GM12878 (cell line): ENCODE results near the gene PHF2. TPM values are rescaled to one million over a fixed set of nuclear protein-coding genes. Genes with fewer than 3 reads are reported as not detected.

Experiments used
- ATAC-seq: fragments of 200-7000 bp; cut with Tn5 transposase; 3 replicates; pipeline ENCODE4 v1.9.1; 2020; ENCODE audit warnings: mild to moderate bottlenecking, moderate library complexity
- BruUV-seq: library from RNA; stranded (reverse); fragments of 400-500 nt; replicated peaks from 2 replicates; lab custom pipeline; 2021; lab: Mats Ljungman, UMichigan
- CTCF ChIA-PET: fragments of 300-600 bp; sonication (Branson Sonifier 250); formaldehyde crosslinking; extraction: SDS; loops from one replicate; lab custom pipeline; 2021; ENCODE audit warnings: inconsistent platforms; lab: Yijun Ruan, JAX
- POLR2A ChIA-PET: fragments of 350-600 bp; formaldehyde crosslinking; extraction: SDS; loops from one replicate; lab custom pipeline; 2021; ENCODE audit warnings: inconsistent platforms; lab: Charles Lee
- RAD21 ChIA-PET: fragments of 300-600 bp; sonication (Branson Sonifier 250); formaldehyde crosslinking; loops from one replicate; lab custom pipeline; 2023; ENCODE audit warnings: antibody characterized with exemption; ENCODE audit not compliant: unreplicated experiment; lab: Charles Lee
- SMC1A ChIA-PET: fragments of 300-600 bp; sonication (Branson Sonifier 250); formaldehyde crosslinking; loops from one replicate; lab custom pipeline; 2023; ENCODE audit not compliant: unreplicated experiment, uncharacterized antibody; lab: Charles Lee
- DNase-seq: peaks from one replicate; pipeline ENCODE4 v3.0.0-alpha.2; 2011; ENCODE audit warnings: low read depth, low spot score
- FAIRE-seq: peaks from 3 replicates; lab custom pipeline; 2011; peaks lifted over from hg19 to GRCh38; lab: Jason Lieb, UNC
- H2AFZ ChIP-seq: 2 replicates; pipeline ENCODE4 v1.6.0; 2011; ENCODE audit warnings: low read depth, low read length, control low read depth; ENCODE audit not compliant: control insufficient read depth
- H3K27ac ChIP-seq: 2 replicates; pipeline ENCODE4 v1.5.1; 2011; ENCODE audit warnings: control low read depth; ENCODE audit not compliant: control insufficient read depth, insufficient read depth
- H3K27me3 ChIP-seq, 2 experiments: replicated peaks in 1 of 2; 2 replicates each; pipeline versions ENCODE4 v1.6.0 to v1.6.1; 2011; ENCODE audit warnings: low read length in 1 of 2; ENCODE audit not compliant: control insufficient read depth in 2 of 2, insufficient read depth in 2 of 2
- H3K36me3 ChIP-seq, 2 experiments: 2 replicates each; pipeline ENCODE4 v1.5.1; 2011; ENCODE audit warnings: low read length in 1 of 2; ENCODE audit not compliant: control insufficient read depth in 2 of 2, insufficient read depth in 2 of 2
- H3K4me1 ChIP-seq: 2 replicates; pipeline ENCODE4 v1.6.1; 2011; ENCODE audit warnings: mild to moderate bottlenecking, low read length, moderate library complexity, mixed read lengths; ENCODE audit not compliant: control insufficient read depth, insufficient read depth
- H3K4me2 ChIP-seq: 2 replicates; pipeline ENCODE4 v1.6.0; 2011; ENCODE audit warnings: control low read depth; ENCODE audit not compliant: control insufficient read depth, insufficient read depth
- H3K4me3 ChIP-seq: fragments of 200-600 bp; sonication (generic); 2 replicates; pipeline ENCODE4 v1.5.1; 2016
- H3K79me2 ChIP-seq: 2 replicates; pipeline ENCODE4 v1.6.0; 2011; ENCODE audit warnings: low read length; ENCODE audit not compliant: control insufficient read depth, insufficient read depth
- H3K9ac ChIP-seq: 2 replicates; pipeline ENCODE4 v1.8.0; 2011; ENCODE audit warnings: low read length, control low read depth, mixed read lengths; ENCODE audit not compliant: control insufficient read depth, insufficient read depth
- H3K9me3 ChIP-seq: replicated peaks from 3 replicates; pipeline ENCODE4 v1.5.1; 2011; ENCODE audit warnings: mild to moderate bottlenecking, low read length; ENCODE audit not compliant: control insufficient read depth, insufficient read depth
- H4K20me1 ChIP-seq: 2 replicates; pipeline ENCODE4 v1.6.0; 2011; ENCODE audit not compliant: control insufficient read depth, insufficient read depth
- BCL11A ChIP-seq: IDR thresholded peaks from 2 replicates; pipeline ENCODE4 v1.6.1; 2011; ENCODE audit warnings: low read depth, low read length
- BMI1 ChIP-seq: fragments of 450-650 bp; IDR thresholded peaks from 2 replicates; pipeline ENCODE4 v1.6.1; 2016; ENCODE audit warnings: mild to moderate bottlenecking, moderate library complexity, borderline replicate concordance
- DPF2 ChIP-seq: fragments of 450-650 bp; IDR thresholded peaks from 2 replicates; pipeline ENCODE4 v1.6.1; 2017; ENCODE audit warnings: mild to moderate bottlenecking
- HDAC6 ChIP-seq: fragments of 200-600 bp; sonication (generic); IDR thresholded peaks from one replicate; pipeline ENCODE4 v1.8.0; 2017; ENCODE audit warnings: antibody characterized with exemption; ENCODE audit not compliant: unreplicated experiment
- HDGF ChIP-seq: fragments of 450-650 bp; IDR thresholded peaks from 2 replicates; pipeline ENCODE4 v1.6.1; 2016; ENCODE audit warnings: antibody characterized with exemption
- MXI1 ChIP-seq: fragments of 150-350 bp; IDR thresholded peaks from 2 replicates; pipeline ENCODE4 v1.6.1; 2011; ENCODE audit warnings: low read depth, mild to moderate bottlenecking, inconsistent platforms, low read length, improper control_type of control experiment
- NFXL1 ChIP-seq: fragments of 450-650 bp; IDR thresholded peaks from 2 replicates; pipeline ENCODE4 v1.6.1; 2017; ENCODE audit warnings: antibody characterized with exemption, mild to moderate bottlenecking, borderline replicate concordance
- NFYA ChIP-seq: IDR thresholded peaks from 2 replicates; pipeline ENCODE4 v1.6.1; 2011; ENCODE audit warnings: low read depth, mild to moderate bottlenecking, low read length, improper control_type of control experiment, borderline replicate concordance
- RUNX3 ChIP-seq: IDR thresholded peaks from 2 replicates; pipeline ENCODE4 v1.6.1; 2012; ENCODE audit warnings: low read length, inconsistent platforms
- SMAD1 ChIP-seq: fragments of 450-650 bp; IDR thresholded peaks from 2 replicates; pipeline ENCODE4 v1.6.1; 2018; ENCODE audit warnings: mild to moderate bottlenecking, low read depth; ENCODE audit not compliant: partially characterized antibody
- SREBF2 ChIP-seq: IDR thresholded peaks from 2 replicates; pipeline ENCODE4 v1.6.1; 2012; ENCODE audit warnings: mild to moderate bottlenecking, low read length
- WGBS: methylation state at CpG from one replicate; pipeline ENCODE4 v1.1.6; 2016; ENCODE audit warnings: low lambda C conversion rate; ENCODE audit not compliant: insufficient replicate concordance, insufficient coverage; ENCODE audit errors: missing lambda C conversion rate; 5-methylcytosine and 5-hydroxymethylcytosine counted together
- in situ Hi-C: fragments of 300-500 bp; cut with MboI; formaldehyde crosslinking; loops from 9 replicates; pipeline ENCODE4 v1.14.3; 2018; ENCODE audit warnings: mixed read lengths
- intact Hi-C: fragments of 100-400 bp; cut with micrococcal nuclease; formaldehyde crosslinking; loops from one replicate; pipeline ENCODE4 v1.14.2; 2022; ENCODE audit not compliant: unreplicated experiment
- polyA plus RNA-seq, 11 experiments: library from polyadenylated mRNA; depleted of rRNA in 4 of 11; unstranded in 6 of 11; stranded (reverse) in 5 of 11; fragments of >200 nt; fragmentation: Nextera tagmentation in 4 of 11; fragmentation: Illumina TruSeq in 1 of 11; extraction: Ambion mirVana in 4 of 11; extraction: Trizol in 1 of 11; gene quantifications; 1 replicate in 1 of 11; 2 replicates in 10 of 11; pipeline versions ENCODE4 v1.2.1 to v1.2.3, GENCODE V29; 2011 to 2016; ENCODE audit warnings: inconsistent platforms in 2 of 11, missing spikeins in 2 of 11, low read depth in 1 of 11
- total RNA-seq, 4 experiments: library from RNA; depleted of rRNA in 3 of 4; stranded (reverse); fragments of >200 nt in 3 of 4; fragmentation: Illumina TruSeq in 1 of 4; extraction: Trizol in 1 of 4; gene quantifications; 2 replicates each; pipeline versions ENCODE4 v1.2.1 to v1.2.3, GENCODE V29; 2013 to 2021
- TF ChIP-seq, protein P1 (sequence below): IDR thresholded peaks from 2 replicates; pipeline ENCODE4 v1.6.1; 2012; ENCODE audit warnings: low read depth, low read length, improper control_type of control experiment
- TF ChIP-seq, protein P2 (sequence below): IDR thresholded peaks from 2 replicates; pipeline ENCODE4 v1.6.1; 2011; ENCODE audit warnings: borderline replicate concordance, low read depth, mild to moderate bottlenecking, moderate library complexity, mixed read lengths, low read length; ENCODE audit not compliant: insufficient read depth; ENCODE audit errors: extremely low read length
- TF ChIP-seq, protein P3 (sequence below): fragments of 450-650 bp; IDR thresholded peaks from 2 replicates; pipeline ENCODE4 v1.6.1; 2017; ENCODE audit warnings: low read depth, mild to moderate bottlenecking, moderate library complexity
- TF ChIP-seq, protein P4 (sequence below): fragments of 450-650 bp; IDR thresholded peaks from 2 replicates; pipeline ENCODE4 v1.6.1; 2014; ENCODE audit warnings: mild to moderate bottlenecking
- TF ChIP-seq, protein P5 (sequence below): IDR thresholded peaks from 2 replicates; pipeline ENCODE4 v1.6.1; 2012; ENCODE audit warnings: mild to moderate bottlenecking, low read depth, low read length

PHF2 gene
- total and polyA plus RNA-seq, 10 of the 15 experiments (the other 5 are each of a cell fraction or from before 2014, with no cell fraction given) = 0.34 to 13.3 (median 5.5) TPM

DNA sequence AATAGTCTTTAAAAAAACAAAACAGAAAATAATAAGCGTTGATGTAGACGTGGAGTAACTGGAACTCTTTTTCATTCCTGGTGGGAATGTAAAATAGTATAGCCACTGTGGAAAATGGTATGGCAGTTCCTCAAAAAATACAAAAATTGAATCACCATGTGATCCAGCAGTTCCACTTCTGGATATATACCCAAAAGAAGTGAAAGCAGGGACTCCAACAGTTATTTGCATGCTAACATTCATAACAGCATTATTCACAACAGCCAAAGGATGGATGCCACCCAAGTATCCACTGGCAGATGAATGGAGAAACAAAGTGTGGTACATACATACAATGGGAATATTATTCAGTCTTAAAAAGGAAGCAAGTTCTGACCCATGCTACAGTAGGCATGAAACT is 4.2 kb upstream of the PHF2 start:
- H3K9ac ChIP-seq = no peak overlapping the region
- POLR2A ChIA-PET = no interaction called here
- peaks cover 12% of the 10 kb centered on the region for H3K4me1 ChIP-seq
- intact Hi-C loops (no loop called here), in situ Hi-C loops (no loop called here)
- no peak for DNase-seq
- no peaks in the 10 kb centered on the region for H4K20me1 ChIP-seq
- H3K4me2 ChIP-seq = no peak overlapping the region
- peaks cover 2% of the 10 kb centered on the region; the same call in 2 of the 3 replicates for H3K9me3 ChIP-seq
- no peak for FAIRE-seq
- CTCF ChIA-PET = no interaction called here
- RAD21 ChIA-PET = no interaction called here
- SMC1A ChIA-PET = no interaction called here
- H3K27me3 ChIP-seq = no peaks in the 10 kb centered on the region
- H2AFZ ChIP-seq = no peak overlapping the region
- no TSS peak for BruUV-seq
- no peaks in the 10 kb centered on the region for H3K36me3 ChIP-seq
- no peak overlapping the region for H3K27ac ChIP-seq
- H3K79me2 ChIP-seq = peaks cover under 1% of the 10 kb centered on the region; the same call in 1 of the 2 replicates
- WGBS = 96% methylated on average over 2 of the region's 2 CpGs
- ATAC-seq = no peak
- no peak overlapping the region for H3K4me3 ChIP-seq
- TF ChIP-seq, protein P1, sequence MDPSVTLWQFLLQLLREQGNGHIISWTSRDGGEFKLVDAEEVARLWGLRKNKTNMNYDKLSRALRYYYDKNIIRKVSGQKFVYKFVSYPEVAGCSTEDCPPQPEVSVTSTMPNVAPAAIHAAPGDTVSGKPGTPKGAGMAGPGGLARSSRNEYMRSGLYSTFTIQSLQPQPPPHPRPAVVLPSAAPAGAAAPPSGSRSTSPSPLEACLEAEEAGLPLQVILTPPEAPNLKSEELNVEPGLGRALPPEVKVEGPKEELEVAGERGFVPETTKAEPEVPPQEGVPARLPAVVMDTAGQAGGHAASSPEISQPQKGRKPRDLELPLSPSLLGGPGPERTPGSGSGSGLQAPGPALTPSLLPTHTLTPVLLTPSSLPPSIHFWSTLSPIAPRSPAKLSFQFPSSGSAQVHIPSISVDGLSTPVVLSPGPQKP = no peak
- TF ChIP-seq MXI1 (no peak), HDAC6 (no peak), NFXL1 (no peak), BCL11A (no peak), HDGF (no peak), SMAD1 (no peak), NFYA (no peak), RUNX3 (no peak), BMI1 (no peak), DPF2 (no peak), SREBF2 (no peak)
- TF ChIP-seq, protein P2, sequence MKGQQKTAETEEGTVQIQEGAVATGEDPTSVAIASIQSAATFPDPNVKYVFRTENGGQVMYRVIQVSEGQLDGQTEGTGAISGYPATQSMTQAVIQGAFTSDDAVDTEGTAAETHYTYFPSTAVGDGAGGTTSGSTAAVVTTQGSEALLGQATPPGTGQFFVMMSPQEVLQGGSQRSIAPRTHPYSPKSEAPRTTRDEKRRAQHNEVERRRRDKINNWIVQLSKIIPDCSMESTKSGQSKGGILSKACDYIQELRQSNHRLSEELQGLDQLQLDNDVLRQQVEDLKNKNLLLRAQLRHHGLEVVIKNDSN = no peak
- TF ChIP-seq, protein P3, sequence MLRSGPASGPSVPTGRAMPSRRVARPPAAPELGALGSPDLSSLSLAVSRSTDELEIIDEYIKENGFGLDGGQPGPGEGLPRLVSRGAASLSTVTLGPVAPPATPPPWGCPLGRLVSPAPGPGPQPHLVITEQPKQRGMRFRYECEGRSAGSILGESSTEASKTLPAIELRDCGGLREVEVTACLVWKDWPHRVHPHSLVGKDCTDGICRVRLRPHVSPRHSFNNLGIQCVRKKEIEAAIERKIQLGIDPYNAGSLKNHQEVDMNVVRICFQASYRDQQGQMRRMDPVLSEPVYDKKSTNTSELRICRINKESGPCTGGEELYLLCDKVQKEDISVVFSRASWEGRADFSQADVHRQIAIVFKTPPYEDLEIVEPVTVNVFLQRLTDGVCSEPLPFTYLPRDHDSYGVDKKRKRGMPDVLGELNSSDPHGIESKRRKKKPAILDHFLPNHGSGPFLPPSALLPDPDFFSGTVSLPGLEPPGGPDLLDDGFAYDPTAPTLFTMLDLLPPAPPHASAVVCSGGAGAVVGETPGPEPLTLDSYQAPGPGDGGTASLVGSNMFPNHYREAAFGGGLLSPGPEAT = no peak
- TF ChIP-seq, protein P4, sequence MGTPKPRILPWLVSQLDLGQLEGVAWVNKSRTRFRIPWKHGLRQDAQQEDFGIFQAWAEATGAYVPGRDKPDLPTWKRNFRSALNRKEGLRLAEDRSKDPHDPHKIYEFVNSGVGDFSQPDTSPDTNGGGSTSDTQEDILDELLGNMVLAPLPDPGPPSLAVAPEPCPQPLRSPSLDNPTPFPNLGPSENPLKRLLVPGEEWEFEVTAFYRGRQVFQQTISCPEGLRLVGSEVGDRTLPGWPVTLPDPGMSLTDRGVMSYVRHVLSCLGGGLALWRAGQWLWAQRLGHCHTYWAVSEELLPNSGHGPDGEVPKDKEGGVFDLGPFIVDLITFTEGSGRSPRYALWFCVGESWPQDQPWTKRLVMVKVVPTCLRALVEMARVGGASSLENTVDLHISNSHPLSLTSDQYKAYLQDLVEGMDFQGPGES = no peak
- TF ChIP-seq, protein P5, sequence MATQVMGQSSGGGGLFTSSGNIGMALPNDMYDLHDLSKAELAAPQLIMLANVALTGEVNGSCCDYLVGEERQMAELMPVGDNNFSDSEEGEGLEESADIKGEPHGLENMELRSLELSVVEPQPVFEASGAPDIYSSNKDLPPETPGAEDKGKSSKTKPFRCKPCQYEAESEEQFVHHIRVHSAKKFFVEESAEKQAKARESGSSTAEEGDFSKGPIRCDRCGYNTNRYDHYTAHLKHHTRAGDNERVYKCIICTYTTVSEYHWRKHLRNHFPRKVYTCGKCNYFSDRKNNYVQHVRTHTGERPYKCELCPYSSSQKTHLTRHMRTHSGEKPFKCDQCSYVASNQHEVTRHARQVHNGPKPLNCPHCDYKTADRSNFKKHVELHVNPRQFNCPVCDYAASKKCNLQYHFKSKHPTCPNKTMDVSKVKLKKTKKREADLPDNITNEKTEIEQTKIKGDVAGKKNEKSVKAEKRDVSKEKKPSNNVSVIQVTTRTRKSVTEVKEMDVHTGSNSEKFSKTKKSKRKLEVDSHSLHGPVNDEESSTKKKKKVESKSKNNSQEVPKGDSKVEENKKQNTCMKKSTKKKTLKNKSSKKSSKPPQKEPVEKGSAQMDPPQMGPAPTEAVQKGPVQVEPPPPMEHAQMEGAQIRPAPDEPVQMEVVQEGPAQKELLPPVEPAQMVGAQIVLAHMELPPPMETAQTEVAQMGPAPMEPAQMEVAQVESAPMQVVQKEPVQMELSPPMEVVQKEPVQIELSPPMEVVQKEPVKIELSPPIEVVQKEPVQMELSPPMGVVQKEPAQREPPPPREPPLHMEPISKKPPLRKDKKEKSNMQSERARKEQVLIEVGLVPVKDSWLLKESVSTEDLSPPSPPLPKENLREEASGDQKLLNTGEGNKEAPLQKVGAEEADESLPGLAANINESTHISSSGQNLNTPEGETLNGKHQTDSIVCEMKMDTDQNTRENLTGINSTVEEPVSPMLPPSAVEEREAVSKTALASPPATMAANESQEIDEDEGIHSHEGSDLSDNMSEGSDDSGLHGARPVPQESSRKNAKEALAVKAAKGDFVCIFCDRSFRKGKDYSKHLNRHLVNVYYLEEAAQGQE = no peak
